Limb (tissue), 2 donors: ENCODE data around the gene SLC16A3.

Experiments
- DNase-seq, 2 donors: peaks; one replicate each; pipeline ENCODE4 v3.0.0-alpha.2; 2016; ENCODE audit errors: extremely low spot score in 2 of 2

The SLC16A3 gene

GRCh38 chr17:82236142-82236971 lies 7.5 kb downstream of the SLC16A3 start:
- DNase-seq: peak; percentile 64 to 84

DNA sequence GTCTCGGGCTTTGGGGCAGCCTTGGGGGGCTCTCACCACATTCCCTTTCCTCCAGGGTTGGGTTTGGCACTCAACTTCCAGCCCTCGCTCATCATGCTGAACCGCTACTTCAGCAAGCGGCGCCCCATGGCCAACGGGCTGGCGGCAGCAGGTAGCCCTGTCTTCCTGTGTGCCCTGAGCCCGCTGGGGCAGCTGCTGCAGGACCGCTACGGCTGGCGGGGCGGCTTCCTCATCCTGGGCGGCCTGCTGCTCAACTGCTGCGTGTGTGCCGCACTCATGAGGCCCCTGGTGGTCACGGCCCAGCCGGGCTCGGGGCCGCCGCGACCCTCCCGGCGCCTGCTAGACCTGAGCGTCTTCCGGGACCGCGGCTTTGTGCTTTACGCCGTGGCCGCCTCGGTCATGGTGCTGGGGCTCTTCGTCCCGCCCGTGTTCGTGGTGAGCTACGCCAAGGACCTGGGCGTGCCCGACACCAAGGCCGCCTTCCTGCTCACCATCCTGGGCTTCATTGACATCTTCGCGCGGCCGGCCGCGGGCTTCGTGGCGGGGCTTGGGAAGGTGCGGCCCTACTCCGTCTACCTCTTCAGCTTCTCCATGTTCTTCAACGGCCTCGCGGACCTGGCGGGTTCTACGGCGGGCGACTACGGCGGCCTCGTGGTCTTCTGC lies 8.4 kb downstream of the SLC16A3 start:
- DNase-seq: peak in 1 of 2 donors; percentile 30

GRCh38 chr17:82237746-82238471 lies 9.1 kb downstream of the SLC16A3 start:
- peak in 1 of 2 donors; percentile 32 for DNase-seq

DNA sequence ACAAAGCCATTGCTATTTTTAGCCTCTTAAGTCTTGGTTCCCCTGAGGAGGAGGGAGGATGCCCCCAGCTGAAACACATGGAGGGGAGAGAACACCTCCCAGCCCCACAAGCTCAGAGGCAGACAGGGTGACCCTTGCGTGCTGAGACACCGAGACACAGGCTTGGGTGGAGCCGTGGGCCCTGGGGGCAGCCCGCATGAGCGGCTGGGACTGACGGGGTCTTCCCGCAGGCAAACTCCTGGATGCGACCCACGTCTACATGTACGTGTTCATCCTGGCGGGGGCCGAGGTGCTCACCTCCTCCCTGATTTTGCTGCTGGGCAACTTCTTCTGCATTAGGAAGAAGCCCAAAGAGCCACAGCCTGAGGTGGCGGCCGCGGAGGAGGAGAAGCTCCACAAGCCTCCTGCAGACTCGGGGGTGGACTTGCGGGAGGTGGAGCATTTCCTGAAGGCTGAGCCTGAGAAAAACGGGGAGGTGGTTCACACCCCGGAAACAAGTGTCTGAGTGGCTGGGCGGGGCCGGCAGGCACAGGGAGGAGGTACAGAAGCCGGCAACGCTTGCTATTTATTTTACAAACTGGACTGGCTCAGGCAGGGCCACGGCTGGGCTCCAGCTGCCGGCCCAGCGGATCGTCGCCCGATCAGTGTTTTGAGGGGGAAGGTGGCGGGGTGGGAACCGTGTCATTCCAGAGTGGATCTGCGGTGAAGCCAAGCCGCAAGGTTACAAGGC lies 9.8 kb downstream of the SLC16A3 start:
- DNase-seq: peak in 1 of 2 donors; percentile 36

DNA sequence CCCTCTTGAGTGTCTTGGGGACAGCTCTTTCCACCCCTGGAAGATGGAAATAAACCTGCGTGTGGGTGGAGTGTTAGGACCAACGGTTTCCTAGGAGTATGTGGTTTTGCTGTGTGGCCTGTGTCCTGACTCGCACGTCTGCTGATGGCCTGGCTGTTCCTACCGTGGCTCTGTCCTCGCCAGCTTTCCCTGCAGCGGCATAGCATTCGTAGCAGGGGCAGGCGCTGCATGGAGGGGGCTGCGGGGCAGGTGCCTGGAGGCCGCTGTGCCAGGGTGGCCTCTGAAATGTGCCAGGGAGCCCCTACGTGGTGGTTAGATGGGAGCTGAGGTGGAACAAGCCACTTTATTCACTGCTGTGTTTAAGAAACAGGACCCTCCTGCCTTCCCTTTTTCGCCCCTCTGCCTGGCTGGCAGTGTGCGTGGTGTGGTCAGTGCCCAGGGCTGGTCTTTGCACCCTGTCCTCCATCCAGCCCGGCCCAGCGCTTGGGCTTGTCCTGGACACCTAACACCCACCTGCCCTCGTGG lies 10.6 kb downstream of the SLC16A3 start:
- DNase-seq: peak in 1 of 2 donors; percentile 16

DNA sequence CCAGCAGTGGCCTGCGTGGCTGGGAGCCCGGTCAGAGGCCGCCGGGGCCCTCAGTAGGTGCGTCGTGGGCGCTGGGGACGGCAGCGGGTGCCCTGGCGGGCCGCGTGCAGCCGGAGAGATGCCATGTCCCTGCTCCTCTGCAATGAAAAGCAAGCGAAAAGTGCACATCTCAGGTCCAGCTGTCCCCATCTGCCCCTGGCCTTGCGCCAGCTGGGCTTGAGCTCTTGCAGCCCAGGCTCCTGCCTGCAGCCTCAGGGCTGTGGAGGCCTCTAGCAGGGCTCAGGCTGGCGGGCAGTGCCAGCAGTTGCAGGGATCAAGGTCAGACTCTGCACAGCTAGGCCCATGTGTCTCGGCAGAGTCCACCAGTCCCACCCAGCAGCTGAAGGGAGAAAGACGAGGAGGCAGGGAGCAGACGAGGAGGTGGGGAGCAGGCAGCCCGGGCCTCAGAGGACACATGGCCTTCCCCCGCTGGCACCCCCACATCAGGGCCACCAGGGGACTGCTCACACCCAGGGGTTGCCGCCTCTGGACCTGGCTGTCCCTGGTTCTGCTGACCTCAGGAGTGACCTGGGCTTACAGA lies 11.2 kb downstream of the SLC16A3 start:
- DNase-seq: peak in 1 of 2 donors; percentile 26

DNA sequence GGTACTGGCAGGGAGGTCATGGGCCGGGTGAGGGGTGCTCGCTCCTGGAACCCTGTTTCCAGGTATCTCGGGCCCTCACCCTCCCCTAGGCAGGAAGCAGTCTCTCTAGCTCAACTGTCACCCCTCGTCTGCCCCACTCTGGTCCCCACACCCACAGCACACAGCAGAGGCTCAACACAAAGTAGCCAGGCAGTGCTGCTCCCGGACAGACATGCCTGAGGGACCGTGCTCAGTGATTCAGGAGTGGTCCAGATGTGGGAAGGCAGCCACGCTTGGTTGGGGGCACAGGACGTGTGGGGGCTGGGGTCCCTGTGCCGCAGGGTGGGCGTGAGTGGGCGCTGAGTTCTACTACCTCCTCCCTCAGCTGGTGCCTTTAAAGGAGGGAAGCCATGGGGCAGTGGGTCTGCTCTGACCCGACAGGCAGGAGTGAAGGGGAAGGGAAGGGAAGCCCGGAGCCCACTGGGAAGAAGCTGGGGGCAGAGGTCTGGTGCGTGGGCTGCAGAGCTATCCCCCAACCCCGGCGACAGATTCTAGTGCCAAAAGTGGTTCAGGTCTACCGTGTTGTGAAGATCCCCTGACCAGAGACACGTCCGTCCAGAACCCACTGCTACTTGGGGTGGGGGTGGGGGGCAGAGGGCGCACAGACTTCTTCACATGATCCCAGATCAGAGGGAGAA lies 11.8 kb downstream of the SLC16A3 start:
- no peak for DNase-seq

GRCh38 chr17:82241183-82241925 lies 12.5 kb downstream of the SLC16A3 start:
- no peak for DNase-seq

DNA sequence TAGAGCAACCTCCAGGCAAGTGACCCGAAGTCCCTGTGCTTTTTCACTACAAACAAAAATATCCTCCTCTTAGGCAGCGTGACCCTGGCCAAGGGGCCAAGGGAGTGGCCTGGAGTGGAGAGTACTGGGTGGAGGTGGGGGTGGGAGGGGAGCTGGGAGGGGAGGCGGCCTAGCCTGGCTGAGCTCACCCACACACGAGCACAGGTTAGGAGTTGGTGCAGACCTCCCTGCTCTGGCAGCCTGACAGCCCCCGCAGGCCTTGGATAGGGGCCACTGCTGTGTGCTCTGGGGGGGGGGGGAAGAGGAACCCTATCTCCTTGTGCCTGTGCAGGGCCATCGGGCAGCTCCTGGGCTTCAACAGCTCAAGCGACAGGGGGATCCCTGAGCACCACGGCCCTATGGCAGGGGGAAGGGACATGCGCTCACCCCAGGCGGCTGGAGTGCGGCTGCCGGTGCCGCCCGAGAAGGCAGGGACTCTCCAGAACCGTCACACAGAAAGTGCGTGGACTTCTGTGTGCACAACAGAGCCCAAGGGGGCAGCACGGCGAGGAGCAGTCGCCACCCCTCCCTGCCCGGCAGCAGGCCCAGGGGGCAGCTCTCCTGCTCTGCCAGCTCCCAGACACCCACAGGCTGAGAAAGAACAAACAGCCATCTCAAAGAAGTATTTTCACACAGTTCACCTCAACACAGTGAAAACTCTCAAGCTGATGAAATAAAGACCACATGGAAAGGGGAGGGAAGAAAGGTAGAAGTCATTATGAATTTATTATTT lies 13.3 kb downstream of the SLC16A3 start:
- DNase-seq: no peak

GRCh38 chr17:82242698-82242976 lies 13.8 kb downstream of the SLC16A3 start:
- no peak for DNase-seq

- DNase-seq: peak in 1 of 2 donors; percentile 69
Measured at GRCh38 chr17:82242977-82243647, 14.3 kb downstream of the SLC16A3 start.

DNA sequence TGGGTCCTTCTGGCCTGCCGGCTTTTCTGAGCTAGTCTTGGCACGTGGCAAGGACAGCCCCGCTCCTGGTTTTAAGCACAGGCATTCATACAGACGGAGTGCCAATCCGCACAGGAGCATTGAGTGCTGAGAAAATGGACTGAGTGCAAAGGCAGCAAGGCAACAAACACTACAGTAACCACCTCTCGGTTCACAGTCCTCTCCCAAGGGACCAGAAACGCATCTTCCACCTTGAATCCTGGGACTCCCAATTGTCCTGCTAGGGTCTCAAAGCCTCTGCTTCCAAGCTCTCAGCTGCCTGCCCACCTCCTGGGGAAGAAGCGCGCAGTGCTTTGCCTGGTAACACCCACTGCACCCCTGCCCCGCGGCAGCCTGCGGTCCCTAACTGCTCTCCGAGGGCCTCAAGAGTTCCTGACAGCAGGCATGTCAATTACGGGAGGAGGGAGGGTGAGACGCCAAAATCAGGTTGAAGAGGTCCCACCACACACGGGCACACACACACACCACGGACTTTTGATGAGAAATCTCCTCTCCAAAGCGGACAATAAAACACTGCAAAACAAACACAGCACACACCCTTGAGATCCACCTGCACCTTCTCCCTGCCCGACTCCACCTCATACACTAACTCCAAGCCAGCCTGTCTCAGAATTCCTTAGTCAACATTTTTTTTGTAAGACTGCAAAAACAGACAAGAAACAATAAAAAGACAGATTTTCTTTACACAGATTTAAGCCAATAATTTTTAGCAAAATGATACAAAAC lies 15.0 kb downstream of the SLC16A3 start:
- DNase-seq: no peak

- no peak for DNase-seq
Measured at GRCh38 chr17:82244413-82245133, 15.7 kb downstream of the SLC16A3 start.

GRCh38 chr17:82245134-82246039 lies 16.5 kb downstream of the SLC16A3 start:
- DNase-seq: no peak

GRCh38 chr17:82246040-82246364 lies 17.2 kb downstream of the SLC16A3 start:
- no peak for DNase-seq
